ENCODE results near the gene SDF2L1. TPM values are rescaled to one million over a fixed set of nuclear protein-coding genes. Genes with fewer than 3 reads are reported as not detected.
"Not testable (repeated sequence)": the region's sequence is repeated elsewhere in the genome, so short reads cannot be mapped to it uniquely, and the experiment has no call there.

The SDF2L1 gene
- total RNA-seq, 1 experiment from 2014 or later = 87.0 TPM

- no peak for DNase-seq
- no peaks in the 10 kb centered on the region for H3K4me1 Mint-ChIP-seq (ENCODE audit: low read depth, unreplicated experiment)
- CTCF ChIA-PET = no interaction called here
Observed at GRCh38 chr22:21612858-21613257, 29.2 kb upstream of the SDF2L1 start.

GRCh38 chr22:21613553-21614233, 28.4 kb upstream of the SDF2L1 start:
- H3K27me3 Mint-ChIP-seq (ENCODE audit: unreplicated experiment) = no peaks in the 10 kb centered on the region

More at GRCh38 chr22:21612858-21613257, 29.2 kb upstream of the SDF2L1 start:
- BruUV-seq (replicated peaks) = no TSS peak
- Mint-ChIP-seq H3K36me3 (ENCODE audit: insufficient read depth, unreplicated experiment) (peaks cover 78% of the 10 kb centered on the region), H3K9me3 (ENCODE audit: low read depth, unreplicated experiment) (no peaks in the 10 kb centered on the region), H3K27me3 (ENCODE audit: unreplicated experiment) (no peaks in the 10 kb centered on the region), H3K27ac (ENCODE audit: unreplicated experiment) (no peak overlapping the region), H3K4me3 (ENCODE audit: low read depth, unreplicated experiment) (no peak overlapping the region)
- no peak for TF ChIP-seq CTCF (IDR thresholded peaks at IDR 0.05; ENCODE audit: unreplicated experiment)
- intact Hi-C loops (cut with micrococcal nuclease; ENCODE audit: unreplicated experiment) = no loop called here

GRCh38 chr22:21615731-21616130, 26.4 kb upstream of the SDF2L1 start:
- Mint-ChIP-seq H3K4me3 (ENCODE audit: low read depth, unreplicated experiment) (no peak overlapping the region), H3K9me3 (ENCODE audit: low read depth, unreplicated experiment) (no peaks in the 10 kb centered on the region), H3K4me1 (ENCODE audit: low read depth, unreplicated experiment) (no peaks in the 10 kb centered on the region), H3K36me3 (ENCODE audit: insufficient read depth, unreplicated experiment) (peaks cover 90% of the 10 kb centered on the region), H3K27ac (ENCODE audit: unreplicated experiment) (no peak overlapping the region), H3K27me3 (ENCODE audit: unreplicated experiment) (no peaks in the 10 kb centered on the region)
- CTCF ChIA-PET = no interaction called here
- BruUV-seq (replicated peaks) = no TSS peak
- intact Hi-C loops (cut with micrococcal nuclease; ENCODE audit: unreplicated experiment) = no loop called here
- no peak for TF ChIP-seq CTCF (IDR thresholded peaks at IDR 0.05; ENCODE audit: unreplicated experiment)
- DNase-seq = no peak

More at GRCh38 chr22:21613553-21614233, 28.4 kb upstream of the SDF2L1 start:
- no peak for DNase-seq
- Mint-ChIP-seq H3K4me3 (ENCODE audit: low read depth, unreplicated experiment) (no peak overlapping the region), H3K4me1 (ENCODE audit: low read depth, unreplicated experiment) (no peaks in the 10 kb centered on the region), H3K9me3 (ENCODE audit: low read depth, unreplicated experiment) (no peaks in the 10 kb centered on the region), H3K36me3 (ENCODE audit: insufficient read depth, unreplicated experiment) (peaks cover 82% of the 10 kb centered on the region), H3K27ac (ENCODE audit: unreplicated experiment) (no peak overlapping the region)
- intact Hi-C loops (cut with micrococcal nuclease; ENCODE audit: unreplicated experiment) = no loop called here
- CTCF ChIA-PET = no interaction called here
- TF ChIP-seq CTCF (IDR thresholded peaks at IDR 0.05; ENCODE audit: unreplicated experiment) = no peak
- no TSS peak for BruUV-seq (replicated peaks)

- H3K27ac Mint-ChIP-seq (ENCODE audit: unreplicated experiment); BruUV-seq (replicated peaks); H3K4me1 Mint-ChIP-seq (ENCODE audit: low read depth, unreplicated experiment); H3K27me3 Mint-ChIP-seq (ENCODE audit: unreplicated experiment); intact Hi-C loops (cut with micrococcal nuclease; ENCODE audit: unreplicated experiment); H3K9me3 Mint-ChIP-seq (ENCODE audit: low read depth, unreplicated experiment); H3K4me3 Mint-ChIP-seq (ENCODE audit: low read depth, unreplicated experiment); DNase-seq: not testable (repeated sequence)
- peaks cover 98% of the 10 kb centered on the region for H3K36me3 Mint-ChIP-seq (ENCODE audit: insufficient read depth, unreplicated experiment)
- CTCF ChIA-PET = interaction anchor here (1.6 kb wide), 1 partner anchor 24 kb away, joined by 4 read pairs; no protein-coding TSS in a partner anchor
Observed at GRCh38 chr22:21617337-21617736, 24.8 kb upstream of the SDF2L1 start.

- H3K4me1 Mint-ChIP-seq (ENCODE audit: low read depth, unreplicated experiment) = peaks cover 13% of the 10 kb centered on the region
- CTCF ChIA-PET = interaction anchor here (1.6 kb wide), 1 partner anchor 41 kb away, joined by 3 read pairs; no protein-coding TSS in a partner anchor
- no TSS peak for BruUV-seq (replicated peaks)
- DNase-seq = no peak
- H3K9me3 Mint-ChIP-seq (ENCODE audit: low read depth, unreplicated experiment) = no peaks in the 10 kb centered on the region
- H3K27me3 Mint-ChIP-seq (ENCODE audit: unreplicated experiment) = no peaks in the 10 kb centered on the region
- peaks cover 94% of the 10 kb centered on the region for H3K36me3 Mint-ChIP-seq (ENCODE audit: insufficient read depth, unreplicated experiment)
- H3K4me3 Mint-ChIP-seq (ENCODE audit: low read depth, unreplicated experiment) = no peak overlapping the region
- intact Hi-C loops (cut with micrococcal nuclease; ENCODE audit: unreplicated experiment) = no loop called here
- no peak for TF ChIP-seq CTCF (IDR thresholded peaks at IDR 0.05; ENCODE audit: unreplicated experiment)
- H3K27ac Mint-ChIP-seq (ENCODE audit: unreplicated experiment) = no peak overlapping the region
Observed at GRCh38 chr22:21621025-21621424, 21.1 kb upstream of the SDF2L1 start.

Measured in Calu3 (cell line).